RWPE2 (cell line): ENCODE measurements around the gene PAX1.

Experiments used
- ATAC-seq: fragments of 200-7000 bp; cut with Tn5 transposase; 3 replicates; pipeline ENCODE4 v1.9.1; 2021; ENCODE audit warnings: low read depth
- DNase-seq: peaks from one replicate; pipeline ENCODE4 v3.0.0-alpha.2; 2020; ENCODE audit warnings: low spot score
- H3K27ac ChIP-seq: fragments of 450-650 bp; 2 replicates; pipeline ENCODE4 v1.5.1; 2017; ENCODE audit warnings: mild to moderate bottlenecking; ENCODE audit not compliant: poor library complexity, severe bottlenecking
- H3K27me3 ChIP-seq: fragments of 250-450 bp; sonication (Bioruptor Pico); 2 replicates; pipeline ENCODE4 v1.5.1; 2021; ENCODE audit warnings: mild to moderate bottlenecking, moderate library complexity; ENCODE audit not compliant: insufficient read depth, poor library complexity, severe bottlenecking
- H3K36me3 ChIP-seq: fragments of 250-450 bp; sonication (Bioruptor Pico); 2 replicates; pipeline ENCODE4 v1.5.1; 2020; ENCODE audit warnings: low read depth, mild to moderate bottlenecking, moderate library complexity
- H3K4me1 ChIP-seq: fragments of 250-450 bp; sonication (Bioruptor Pico); 2 replicates; pipeline ENCODE4 v1.5.1; 2021; ENCODE audit warnings: mild to moderate bottlenecking, moderate library complexity; ENCODE audit not compliant: insufficient read depth, poor library complexity, severe bottlenecking
- H3K4me3 ChIP-seq: fragments of 250-450 bp; sonication (Bioruptor Pico); 2 replicates; pipeline ENCODE4 v1.5.1; 2021; ENCODE audit warnings: mild to moderate bottlenecking, moderate library complexity; ENCODE audit not compliant: severe bottlenecking
- H3K9me3 ChIP-seq: fragments of 250-450 bp; sonication (Bioruptor Pico); 2 replicates; pipeline ENCODE4 v1.5.1; 2021; ENCODE audit warnings: mild to moderate bottlenecking, moderate library complexity; ENCODE audit not compliant: severe bottlenecking
- CTCF ChIP-seq: fragments of 450-650 bp; IDR thresholded peaks from one replicate; pipeline ENCODE4 v1.5.1; 2017; ENCODE audit warnings: mild to moderate bottlenecking, moderate library complexity; ENCODE audit not compliant: poor library complexity, severe bottlenecking

The PAX1 gene

DNA sequence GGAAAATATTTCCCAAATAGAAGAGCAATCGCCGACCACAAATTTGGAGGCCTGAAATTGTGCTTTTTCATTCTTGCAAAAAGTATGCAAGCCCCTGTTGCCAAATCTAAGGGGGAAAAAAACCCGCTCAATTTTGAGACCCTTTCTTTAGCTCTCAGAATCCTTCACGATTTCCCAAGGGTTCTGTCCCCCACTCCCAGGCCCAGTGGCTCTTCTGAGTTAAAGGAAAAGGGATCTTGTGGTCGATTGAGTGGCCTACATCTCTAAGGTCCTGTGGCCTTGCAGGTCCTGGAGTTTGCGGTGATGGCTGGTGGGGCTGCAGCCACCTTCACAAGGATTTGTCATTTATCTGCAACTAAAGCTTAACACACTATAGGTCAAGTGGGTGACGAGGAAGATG is 1.8 kb downstream of the PAX1 start:
- Histone ChIP-seq H3K36me3 (no peaks in the 10 kb centered on the region), H3K4me1 (no peaks in the 10 kb centered on the region), H3K27me3 (peaks cover 91% of the 10 kb centered on the region), H3K4me3 (no peak overlapping the region), H3K9me3 (no peaks in the 10 kb centered on the region), H3K27ac (no peak overlapping the region)
- ATAC-seq: no peak
- no peak for TF ChIP-seq CTCF
- DNase-seq: no peak

- ATAC-seq: no peak
- DNase-seq: no peak
- H3K4me1 ChIP-seq: no peaks in the 10 kb centered on the region
- H3K27me3 ChIP-seq: peaks cover 91% of the 10 kb centered on the region
- H3K36me3 ChIP-seq: no peaks in the 10 kb centered on the region
- no peak for TF ChIP-seq CTCF
- H3K4me3 ChIP-seq: no peak overlapping the region
- H3K9me3 ChIP-seq: no peaks in the 10 kb centered on the region
- no peak overlapping the region for H3K27ac ChIP-seq
Observed at GRCh38 chr20:21707999-21708737, 2.7 kb downstream of the PAX1 start.

GRCh38 chr20:21708738-21709534 is 3.5 kb downstream of the PAX1 start:
- no peak overlapping the region for H3K27ac ChIP-seq
- no peaks in the 10 kb centered on the region for H3K36me3 ChIP-seq
- H3K4me1 ChIP-seq: no peaks in the 10 kb centered on the region
- peaks cover 91% of the 10 kb centered on the region for H3K27me3 ChIP-seq
- TF ChIP-seq CTCF: no peak
- no peak for ATAC-seq
- no peak overlapping the region for H3K4me3 ChIP-seq
- H3K9me3 ChIP-seq: no peaks in the 10 kb centered on the region
- DNase-seq: no peak

DNA sequence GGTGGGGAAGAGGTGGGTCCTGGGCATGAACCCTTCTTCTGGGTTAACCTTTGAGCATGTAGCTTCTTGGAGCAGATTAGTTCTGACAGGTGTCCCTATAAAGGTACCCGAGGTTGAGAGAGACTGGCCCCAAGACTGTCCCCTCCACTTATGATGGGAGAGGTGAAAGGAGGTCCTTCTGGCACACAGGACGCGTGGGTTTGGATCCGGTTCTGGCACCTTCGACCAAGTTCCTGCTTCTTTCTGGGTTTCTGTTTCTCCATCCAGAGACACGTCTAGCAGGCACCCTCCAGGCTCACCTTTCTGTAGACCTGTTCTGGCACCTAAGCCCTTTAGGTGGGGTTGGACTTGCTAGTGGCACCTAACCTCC is 4.1 kb downstream of the PAX1 start:
- ATAC-seq (no peak), DNase-seq (no peak)
- H3K36me3 ChIP-seq: no peaks in the 10 kb centered on the region
- no peak overlapping the region for H3K4me3 ChIP-seq
- no peaks in the 10 kb centered on the region for H3K9me3 ChIP-seq
- no peaks in the 10 kb centered on the region for H3K4me1 ChIP-seq
- peaks cover 91% of the 10 kb centered on the region for H3K27me3 ChIP-seq
- H3K27ac ChIP-seq: no peak overlapping the region
- TF ChIP-seq CTCF: no peak

- Histone ChIP-seq H3K27ac (no peak overlapping the region), H3K9me3 (no peaks in the 10 kb centered on the region), H3K27me3 (peaks cover 91% of the 10 kb centered on the region), H3K4me3 (no peak overlapping the region), H3K36me3 (no peaks in the 10 kb centered on the region), H3K4me1 (no peaks in the 10 kb centered on the region)
- ATAC-seq: no peak
- DNase-seq: no peak
- TF ChIP-seq CTCF: no peak
Observed at GRCh38 chr20:21710341-21710740, 4.9 kb downstream of the PAX1 start.
